Islet of Langerhans (tissue), 1 donor: ENCODE measurements around the gene VEGFC.

ENCODE experiments used
- FAIRE-seq: peaks from one replicate; lab custom pipeline; 2011; peaks lifted over from hg19 to GRCh38; lab: Jason Lieb, UNC

The VEGFC gene

DNA sequence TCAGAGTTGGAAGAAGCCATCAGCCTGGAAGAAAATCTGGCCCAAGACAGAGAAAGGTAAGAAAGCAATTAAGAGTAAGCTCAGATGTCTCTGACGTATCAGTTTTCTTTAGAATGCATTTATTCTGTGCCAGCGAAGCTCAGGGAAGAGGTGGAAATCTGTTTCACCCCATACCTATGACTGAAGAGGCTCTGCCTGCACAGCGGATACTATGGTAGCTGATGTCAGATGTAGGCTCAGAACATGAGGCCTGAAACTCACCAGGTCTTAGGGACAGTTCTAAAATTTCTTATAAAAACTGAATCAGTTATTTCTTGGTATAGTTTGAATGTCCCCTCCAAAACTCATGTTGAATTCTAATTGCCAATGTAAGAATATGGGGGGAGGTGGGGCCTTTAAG, 30.9 kb downstream of the VEGFC start:
- no peak for FAIRE-seq

- no peak for FAIRE-seq
Measured at GRCh38 chr4:176760471-176760870, 32.3 kb downstream of the VEGFC start.

GRCh38 chr4:176758731-176759130, 34.0 kb downstream of the VEGFC start:
- FAIRE-seq: no peak

- no peak for FAIRE-seq
Measured at GRCh38 chr4:176758323-176758722, 34.4 kb downstream of the VEGFC start.

DNA sequence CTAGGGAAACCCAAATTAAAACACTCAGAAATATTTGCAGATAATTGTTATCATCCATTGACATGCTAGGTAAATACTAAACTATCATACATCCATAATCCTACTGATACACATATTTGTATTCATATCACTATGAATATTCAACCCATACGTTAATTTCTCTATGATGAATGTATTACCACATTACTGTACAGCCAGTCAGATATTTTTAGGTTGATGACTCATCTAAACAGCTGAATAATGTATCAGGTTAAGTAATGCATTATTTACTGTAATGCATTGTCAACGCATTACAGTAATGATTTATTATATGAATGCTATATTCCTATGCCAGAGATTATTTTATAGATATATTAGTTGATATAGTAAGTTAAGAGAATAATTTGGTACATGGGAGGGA, 37.1 kb downstream of the VEGFC start:
- FAIRE-seq: no peak

DNA sequence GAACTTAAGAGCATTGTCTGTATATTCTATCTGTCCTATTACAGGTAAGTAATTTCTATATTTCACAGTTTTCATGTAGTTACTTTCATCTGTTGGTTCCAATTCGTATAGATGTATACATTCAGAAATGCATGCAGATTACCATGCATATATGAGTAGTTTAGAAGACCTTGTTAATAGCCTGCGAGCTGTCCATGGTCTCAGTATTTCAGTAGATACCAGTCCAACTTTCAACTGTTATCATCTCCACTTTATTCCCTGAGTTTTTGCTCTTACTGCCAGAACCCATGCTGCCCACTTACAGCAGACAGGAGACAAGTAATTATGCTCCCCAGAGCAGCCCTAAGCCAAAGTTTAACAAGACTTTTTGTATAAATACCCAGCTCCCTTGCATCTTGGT, 37.7 kb downstream of the VEGFC start:
- no peak for FAIRE-seq

DNA sequence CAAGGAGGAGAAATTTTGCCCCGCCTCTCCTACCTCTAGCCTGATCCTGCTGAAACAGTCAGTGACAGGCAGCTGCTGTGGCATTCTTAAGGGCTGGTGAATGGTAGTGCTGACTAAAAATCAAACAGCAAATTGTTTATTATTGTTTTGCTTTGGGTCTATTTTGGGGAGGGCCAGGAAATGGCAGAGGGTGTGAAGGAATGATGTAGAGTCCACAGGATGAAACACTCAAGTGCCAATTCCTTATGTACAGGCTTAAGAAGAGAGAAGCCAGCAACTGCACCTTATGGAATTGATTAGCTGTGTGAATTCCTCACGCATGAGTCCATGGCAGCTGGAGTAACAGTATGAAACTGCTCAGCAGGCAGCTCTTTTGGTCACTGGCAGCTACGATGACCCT, 39.7 kb downstream of the VEGFC start:
- no peak for FAIRE-seq

- no peak for FAIRE-seq
Measured at GRCh38 chr4:176752191-176752749, 40.5 kb downstream of the VEGFC start.

- FAIRE-seq: no peak
Measured at GRCh38 chr4:176751061-176751460, 41.7 kb downstream of the VEGFC start.

- FAIRE-seq: no peak
Measured at GRCh38 chr4:176746846-176747245, 45.9 kb downstream of the VEGFC start.

DNA sequence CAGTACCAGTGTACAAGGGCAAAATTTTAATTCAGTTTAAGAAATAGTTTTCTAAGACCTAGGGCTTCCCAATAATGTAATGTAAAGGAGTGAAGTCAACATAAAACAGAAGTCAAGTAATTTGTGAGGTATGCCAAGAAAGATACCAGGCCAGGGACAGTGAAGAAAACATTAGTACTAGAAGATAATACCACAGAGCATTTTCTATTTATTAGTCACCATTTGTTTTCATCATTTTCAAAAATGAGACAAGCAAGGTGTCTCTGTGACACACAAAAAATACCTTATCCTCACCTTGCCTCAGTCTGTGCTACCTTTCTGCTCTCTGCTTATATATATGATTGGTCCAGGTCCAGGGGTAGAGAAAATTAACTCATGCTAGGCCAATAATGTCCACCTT, 46.8 kb downstream of the VEGFC start:
- FAIRE-seq: no peak

DNA sequence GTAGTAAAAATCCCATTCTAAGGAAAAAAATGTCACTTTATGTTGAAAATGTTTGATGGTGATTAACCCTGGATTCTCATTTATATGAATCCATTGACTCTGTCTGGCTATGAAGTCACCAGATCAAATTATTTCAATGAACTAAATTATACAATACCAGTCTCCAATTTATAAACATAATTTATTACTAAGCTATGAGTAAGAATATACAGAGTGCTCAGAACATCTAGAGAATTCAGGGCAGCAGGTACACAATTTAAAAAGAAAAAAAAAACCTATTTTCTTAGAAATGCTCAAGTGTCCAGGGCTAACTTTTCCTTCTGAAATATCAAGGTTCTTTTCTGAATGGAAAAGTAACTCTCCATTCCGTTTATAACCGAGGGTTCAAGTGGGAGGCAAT, 48.6 kb downstream of the VEGFC start:
- no peak for FAIRE-seq

GRCh38 chr4:176742211-176742610, 50.5 kb downstream of the VEGFC start:
- no peak for FAIRE-seq

- no peak for FAIRE-seq
Measured at GRCh38 chr4:176741253-176741652, 51.5 kb downstream of the VEGFC start.

DNA sequence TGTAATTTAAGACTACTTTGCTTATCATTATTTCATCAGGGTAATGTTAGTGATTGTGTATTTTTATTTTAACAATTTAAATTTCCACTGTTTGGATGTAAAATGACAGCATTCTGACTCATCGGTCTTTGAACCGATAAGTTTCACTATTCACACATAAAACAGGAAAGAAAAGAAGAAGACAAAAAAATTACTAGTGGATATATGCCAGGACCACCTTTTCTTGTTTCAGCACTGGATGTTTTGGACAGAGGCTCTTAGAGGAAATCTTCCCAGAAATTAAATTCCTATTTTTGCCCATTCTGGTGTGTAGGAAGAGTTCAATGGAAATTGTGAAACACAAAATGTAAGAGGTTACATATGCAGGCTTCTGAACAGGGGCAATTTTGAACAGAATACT, 57.4 kb downstream of the VEGFC start:
- FAIRE-seq: no peak

GRCh38 chr4:176734461-176734860, 58.3 kb downstream of the VEGFC start:
- FAIRE-seq: no peak

DNA sequence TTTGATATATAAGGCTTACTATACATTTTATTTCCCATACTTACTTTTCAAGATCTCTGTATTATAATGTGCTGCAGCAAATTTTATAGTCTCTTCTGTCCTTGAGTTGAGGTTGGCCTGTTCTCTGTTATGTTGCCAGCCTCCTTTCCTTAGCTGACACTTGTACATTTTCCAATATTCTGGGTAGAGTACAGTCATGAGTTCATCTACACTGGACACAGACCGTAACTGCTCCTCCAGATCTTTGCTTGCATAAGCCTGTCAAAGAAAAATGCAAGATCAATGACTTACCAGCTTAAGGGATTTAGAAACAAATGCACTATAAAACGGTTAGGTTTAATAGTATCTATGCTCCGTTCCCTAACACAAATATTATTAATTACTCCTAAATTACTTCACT, 63.2 kb downstream of the VEGFC start:
- no peak for FAIRE-seq

DNA sequence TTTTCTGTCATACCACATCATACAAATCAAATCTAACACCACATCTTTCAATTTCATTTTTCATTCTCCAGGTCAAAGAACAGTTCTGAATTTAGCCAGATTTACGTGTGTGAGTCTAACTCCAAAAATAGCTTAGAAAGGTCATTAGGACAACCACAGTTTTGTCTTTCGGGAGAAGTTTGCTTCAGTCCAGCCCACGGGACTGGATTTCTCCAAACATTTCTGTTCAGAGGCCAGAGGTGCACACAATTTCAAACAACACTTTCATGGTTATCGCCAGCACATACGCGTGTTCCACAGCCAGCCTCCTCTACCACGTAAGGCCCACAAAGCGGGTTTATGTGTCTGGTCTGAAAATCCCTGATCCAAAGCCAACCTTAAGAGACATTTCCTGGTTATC, 65.9 kb downstream of the VEGFC start:
- FAIRE-seq: no peak

GRCh38 chr4:176721459-176721858, 71.3 kb downstream of the VEGFC start:
- FAIRE-seq: no peak

- FAIRE-seq: no peak
Measured at GRCh38 chr4:176718881-176719280, 73.8 kb downstream of the VEGFC start.

DNA sequence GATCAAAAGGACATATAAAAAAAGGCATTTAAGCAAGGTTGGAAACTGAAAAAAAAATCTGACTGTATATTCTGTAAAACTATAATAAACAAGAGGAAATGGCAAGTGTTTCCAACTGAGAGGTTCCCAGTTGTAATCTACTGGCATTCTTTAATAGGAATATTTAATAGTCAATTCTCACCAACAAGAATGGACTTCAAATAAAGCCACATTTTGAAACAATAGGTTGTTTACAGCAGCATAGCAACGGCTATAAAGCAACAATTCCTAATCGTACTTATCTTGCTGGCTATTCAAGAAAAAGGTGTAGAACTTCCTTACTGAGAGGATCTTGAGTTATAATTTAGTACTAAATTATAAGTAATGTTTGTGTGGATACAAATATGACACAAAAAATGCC, 75.5 kb downstream of the VEGFC start:
- no peak for FAIRE-seq

DNA sequence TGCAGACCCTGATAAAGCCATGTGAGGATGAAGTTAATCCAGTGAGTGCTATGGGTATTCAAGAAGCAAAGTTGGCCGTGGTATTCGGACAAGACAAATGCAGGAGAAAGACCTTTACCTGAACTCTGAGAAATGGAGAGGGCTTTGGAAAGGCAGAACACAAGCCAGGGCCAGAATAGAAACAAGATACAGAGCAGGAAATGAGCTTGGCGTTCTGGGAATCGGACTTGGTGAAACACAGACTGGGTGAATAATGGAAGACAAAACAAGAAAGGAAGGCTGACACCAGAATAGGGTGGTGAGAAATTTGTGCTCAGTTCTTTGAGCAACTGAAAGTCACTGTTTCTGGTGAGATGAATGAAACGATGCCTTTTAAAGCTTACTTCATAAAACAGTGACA, 83.3 kb downstream of the VEGFC start:
- no peak for FAIRE-seq

GRCh38 chr4:176708771-176709311, 83.9 kb downstream of the VEGFC start:
- no peak for FAIRE-seq

DNA sequence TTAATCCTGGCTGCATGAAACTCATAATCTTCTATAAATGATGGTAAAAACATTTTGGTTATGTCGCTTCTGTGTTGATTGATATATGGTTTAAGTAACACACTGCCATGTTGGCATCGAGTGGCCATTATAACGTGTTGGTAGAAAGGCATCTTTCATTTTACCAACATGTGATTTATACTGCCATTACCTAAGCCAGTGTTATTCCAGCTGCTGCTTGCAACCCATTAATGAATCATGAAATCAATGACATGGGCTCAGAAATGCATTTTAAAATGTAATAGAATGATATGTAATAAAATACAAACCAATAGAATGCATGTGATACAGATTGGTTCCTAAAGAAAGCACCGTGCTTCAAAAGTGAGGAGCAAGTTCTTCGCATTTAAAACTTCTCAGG, 102.0 kb downstream of the VEGFC start:
- FAIRE-seq: no peak

- FAIRE-seq: no peak
Measured at GRCh38 chr4:176680668-176681180, 112.0 kb downstream of the VEGFC start.
